KMS-11 (cell line): Measurements from ENCODE around the gene NSD2.
"Not testable (repeated sequence)": the region's sequence is repeated elsewhere in the genome, so short reads cannot be mapped to it uniquely, and the experiment has no call there.

Source experiments
- H2AFZ ChIP-seq: fragments of 200-600 bp; sonication (generic); 2 replicates; pipeline ENCODE4 v1.6.1; 2016; ENCODE audit warnings: antibody characterized with exemption, mixed run types, low read depth
- H3K27ac ChIP-seq: fragments of 200-600 bp; sonication (generic); 2 replicates; pipeline ENCODE4 v1.6.1; 2016; ENCODE audit warnings: mild to moderate bottlenecking, mixed run types
- H3K27me3 ChIP-seq: fragments of 200-600 bp; sonication (generic); 2 replicates; pipeline ENCODE4 v1.6.1; 2017; ENCODE audit warnings: mild to moderate bottlenecking, low read depth, mixed run types, moderate library complexity; ENCODE audit not compliant: insufficient read depth
- H3K36me3 ChIP-seq: fragments of 200-600 bp; sonication (generic); 2 replicates; pipeline ENCODE4 v1.6.1; 2017; ENCODE audit warnings: mild to moderate bottlenecking, mixed run types; ENCODE audit not compliant: insufficient read depth
- H3K4me1 ChIP-seq: fragments of 200-600 bp; sonication (generic); 2 replicates; pipeline ENCODE4 v1.6.1; 2016; ENCODE audit warnings: mild to moderate bottlenecking, low read depth, mixed run types; ENCODE audit not compliant: poor library complexity, severe bottlenecking
- H3K4me2 ChIP-seq: fragments of 200-600 bp; sonication (generic); 2 replicates; pipeline ENCODE4 v1.7.0; 2016; ENCODE audit warnings: mild to moderate bottlenecking, mixed run types
- H3K4me3 ChIP-seq: fragments of 200-600 bp; sonication (generic); IDR thresholded peaks from 2 replicates; pipeline ENCODE4 v1.6.1; 2017; ENCODE audit warnings: low read depth, low read length, mixed read lengths; ENCODE audit not compliant: insufficient read depth
- H3K79me2 ChIP-seq: fragments of 200-600 bp; sonication (generic); 2 replicates; pipeline ENCODE4 v1.6.1; 2016; ENCODE audit warnings: low read depth, mixed run types; ENCODE audit not compliant: insufficient read depth
- H3K9ac ChIP-seq: fragments of 200-600 bp; sonication (generic); 2 replicates; pipeline ENCODE4 v1.6.1; 2016; ENCODE audit warnings: mild to moderate bottlenecking, mixed run types
- H4K20me1 ChIP-seq: fragments of 200-600 bp; sonication (generic); 2 replicates; pipeline ENCODE4 v1.6.1; 2016; ENCODE audit warnings: mild to moderate bottlenecking, mixed run types; ENCODE audit not compliant: insufficient read depth
- CTCF ChIP-seq: fragments of 200-600 bp; sonication (generic); conservative IDR thresholded peaks from 2 replicates; pipeline ENCODE4 v1.6.1; 2017; ENCODE audit warnings: low read depth, mild to moderate bottlenecking, antibody characterized with exemption, low read length, moderate library complexity, mixed read lengths

NSD2 gene

DNA sequence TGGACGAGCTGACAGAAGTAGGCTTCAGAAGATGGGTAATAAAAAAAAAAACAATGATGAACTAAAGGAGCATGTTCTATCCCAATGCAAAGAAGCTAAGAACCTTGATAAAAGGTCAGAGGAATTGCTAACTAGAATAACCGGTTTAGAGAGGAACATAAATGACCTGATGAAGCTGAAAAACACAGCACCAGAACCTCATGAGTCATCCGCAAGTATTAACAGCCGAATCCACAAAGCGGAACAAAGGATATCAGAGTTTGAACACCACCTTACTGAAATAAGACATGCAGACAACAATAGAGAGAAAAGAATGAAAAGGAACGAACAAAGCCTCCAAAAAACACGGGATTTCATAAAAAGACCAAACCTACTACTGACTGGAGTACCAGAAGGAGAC, 127.1 kb downstream of the NSD2 start:
- Histone ChIP-seq H4K20me1 (no peaks in the 10 kb centered on the region), H3K4me2 (no peak overlapping the region), H3K79me2 (peaks cover 58% of the 10 kb centered on the region), H2AFZ (no peak overlapping the region), H3K36me3 (no peaks in the 10 kb centered on the region), H3K27ac (no peak overlapping the region), H3K4me1 (no peaks in the 10 kb centered on the region), H3K9ac (no peak overlapping the region), H3K27me3 (no peaks in the 10 kb centered on the region), H3K4me3 (no peak overlapping the region)
- TF ChIP-seq CTCF: no peak

GRCh38 chr4:1999308-1999707, 128.1 kb downstream of the NSD2 start:
- not testable (repeated sequence) for H3K4me2 ChIP-seq, H3K4me1 ChIP-seq, H2AFZ ChIP-seq, H3K27me3 ChIP-seq, H3K27ac ChIP-seq, H3K4me3 ChIP-seq, H3K36me3 ChIP-seq, H4K20me1 ChIP-seq, H3K9ac ChIP-seq
- peaks cover 60% of the 10 kb centered on the region for H3K79me2 ChIP-seq

DNA sequence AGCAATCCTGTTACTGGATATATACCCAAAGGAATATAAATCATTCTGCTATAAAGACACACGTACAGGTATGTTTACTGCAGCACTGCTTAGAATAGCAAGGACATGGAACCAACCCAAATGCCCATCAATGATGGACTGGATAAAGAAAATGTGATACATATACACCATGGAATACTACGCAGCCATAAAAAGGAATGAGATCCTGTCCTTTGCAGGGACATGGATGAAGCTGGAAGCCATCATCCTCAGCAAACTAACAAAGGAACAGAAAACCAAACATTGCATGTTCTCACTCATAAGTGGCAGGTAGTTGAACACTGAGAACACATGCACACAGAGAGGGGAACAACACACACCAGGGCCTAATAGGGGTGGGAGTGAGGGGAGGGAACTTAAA, 132.2 kb downstream of the NSD2 start:
- Histone ChIP-seq H3K79me2 (peaks cover 67% of the 10 kb centered on the region), H3K4me1 (peaks cover 10% of the 10 kb centered on the region)
- not testable (repeated sequence) for H3K9ac ChIP-seq, H3K27ac ChIP-seq, H3K36me3 ChIP-seq, H3K4me3 ChIP-seq, H2AFZ ChIP-seq, H3K27me3 ChIP-seq, H4K20me1 ChIP-seq, H3K4me2 ChIP-seq

GRCh38 chr4:2006367-2006766, 135.2 kb downstream of the NSD2 start:
- H3K9ac ChIP-seq: no peak overlapping the region

DNA sequence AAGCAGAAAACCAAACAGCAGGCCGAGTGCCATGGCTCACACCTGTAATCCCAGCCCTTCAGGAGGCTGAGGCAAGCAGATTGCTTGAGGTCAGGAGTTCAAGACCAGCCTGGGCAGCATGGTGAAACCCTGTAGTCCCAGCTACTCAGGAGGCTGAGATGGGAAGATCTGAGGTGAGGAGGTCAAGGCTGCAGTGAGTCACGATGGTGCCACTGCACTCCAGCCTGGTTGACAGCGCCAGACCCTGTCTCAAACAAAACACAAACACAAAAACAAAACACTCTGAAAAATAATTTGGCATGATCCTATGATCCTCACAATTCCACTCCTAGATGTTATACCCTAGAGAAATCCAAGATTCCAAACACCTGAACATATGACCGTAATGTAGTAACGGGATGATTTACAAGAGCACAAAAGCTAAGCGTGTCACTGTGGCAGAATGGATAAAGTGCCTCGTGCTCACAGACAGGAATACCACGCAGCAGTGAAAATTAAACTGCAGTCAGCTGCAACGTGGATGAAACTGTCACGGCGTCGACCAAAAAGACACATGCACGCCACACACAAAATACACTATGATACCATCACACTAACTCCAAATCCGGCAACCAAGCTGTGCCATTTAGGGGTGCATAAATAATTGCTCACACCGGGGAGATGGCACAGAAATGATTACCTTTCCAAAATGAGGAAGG, 135.9 kb downstream of the NSD2 start:
- Histone ChIP-seq H3K27me3 (no peaks in the 10 kb centered on the region), H3K4me2 (peak overlapping the region; percentile 51; the same call in 1 of the 2 replicates), H2AFZ (no peak overlapping the region), H4K20me1 (no peaks in the 10 kb centered on the region), H3K36me3 (no peaks in the 10 kb centered on the region), H3K27ac (no peak overlapping the region), H3K4me1 (peaks cover 10% of the 10 kb centered on the region), H3K9ac (no peak overlapping the region), H3K4me3 (peak overlapping the region; percentile 6), H3K79me2 (peaks cover 35% of the 10 kb centered on the region)
- TF ChIP-seq CTCF: no peak

More at GRCh38 chr4:2006367-2006766, 135.2 kb downstream of the NSD2 start:
- H3K4me2 ChIP-seq: no peak overlapping the region
- no peaks in the 10 kb centered on the region for H3K36me3 ChIP-seq
- no peak for TF ChIP-seq CTCF
- H4K20me1 ChIP-seq: no peaks in the 10 kb centered on the region
- no peak overlapping the region for H3K4me3 ChIP-seq
- peaks cover 10% of the 10 kb centered on the region for H3K4me1 ChIP-seq
- H2AFZ ChIP-seq: no peak overlapping the region
- H3K27me3 ChIP-seq: no peaks in the 10 kb centered on the region
- peaks cover 37% of the 10 kb centered on the region for H3K79me2 ChIP-seq
- no peak overlapping the region for H3K27ac ChIP-seq
